Measurements from ENCODE around the gene JAM3. TPM values are rescaled to one million over a fixed set of nuclear protein-coding genes. Genes with fewer than 3 reads are reported as not detected.

Gene JAM3
- total RNA-seq, 1 experiment from 2014 or later = 32.9 TPM

DNA sequence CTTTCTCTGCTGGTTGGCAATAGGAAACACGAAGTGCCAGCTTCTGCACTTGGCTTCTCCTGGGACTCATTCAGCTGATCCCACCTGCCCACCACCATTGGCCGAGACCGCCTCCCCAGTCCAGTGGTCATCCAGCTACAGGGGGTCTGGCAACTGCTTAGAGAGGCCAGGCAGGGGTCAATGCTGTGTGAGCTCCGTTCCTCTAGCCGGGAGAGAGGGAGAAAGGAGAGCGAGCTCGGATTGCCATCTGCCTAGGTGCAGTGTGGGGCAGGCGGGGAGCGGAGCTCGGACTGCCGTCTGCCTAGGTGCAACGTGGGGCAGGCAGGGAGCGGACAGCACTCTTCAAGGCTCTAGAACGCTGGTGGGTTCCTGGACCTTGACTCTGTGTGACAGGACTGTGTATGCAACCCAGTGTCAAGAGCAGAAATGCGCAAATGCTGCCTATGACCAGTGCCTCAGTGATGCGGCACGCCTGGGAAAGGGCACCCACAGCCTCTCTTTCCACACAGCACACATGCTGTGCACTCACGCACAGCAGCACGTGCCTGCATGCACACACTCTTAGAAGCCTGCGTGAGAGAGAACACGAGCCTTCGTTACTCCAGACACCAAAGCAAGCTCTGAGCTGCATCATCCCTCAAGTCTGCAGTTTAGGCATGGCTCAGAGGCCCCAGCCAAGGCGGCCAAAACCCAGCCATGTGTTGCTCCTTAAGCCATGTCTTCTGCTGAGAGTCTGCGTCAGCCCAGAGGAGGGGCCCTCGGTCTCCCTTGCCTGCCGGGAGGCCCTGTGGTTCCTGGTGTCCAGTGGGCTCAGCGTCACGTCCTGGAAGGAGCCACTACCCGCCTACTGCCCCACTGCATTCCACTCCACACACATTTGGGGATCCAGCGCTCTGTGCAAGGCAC is 26.8 kb upstream of the JAM3 start:
- TF ChIP-seq KAT7 (CRISPR knock-in tag; IDR thresholded peaks at IDR 0.05; ENCODE audit: borderline replicate concordance) (no peak), TCF7 (CRISPR knock-in tag; IDR thresholded peaks at IDR 0.05; ENCODE audit: low read depth) (no peak), TEAD4 (CRISPR knock-in tag; IDR thresholded peaks at IDR 0.05) (no peak), ESRRA (CRISPR knock-in tag; IDR thresholded peaks at IDR 0.05; ENCODE audit: borderline replicate concordance) (no peak), CREM (CRISPR knock-in tag; IDR thresholded peaks at IDR 0.05) (no peak), EMX1 (CRISPR knock-in tag; IDR thresholded peaks at IDR 0.05) (no peak), ETV6 (CRISPR knock-in tag; IDR thresholded peaks at IDR 0.05) (no peak), JUN (CRISPR knock-in tag; IDR thresholded peaks at IDR 0.05) (no peak), JAZF1 (CRISPR knock-in tag; IDR thresholded peaks at IDR 0.05) (no peak), FOXK1 (CRISPR knock-in tag; IDR thresholded peaks at IDR 0.05) (no peak), ATF1 (CRISPR knock-in tag; IDR thresholded peaks at IDR 0.05) (no peak), CREB1 (CRISPR knock-in tag; IDR thresholded peaks at IDR 0.05) (no peak), ZNF671 (CRISPR knock-in tag; IDR thresholded peaks at IDR 0.05) (no peak), ZNF219 (CRISPR knock-in tag; IDR thresholded peaks at IDR 0.05; ENCODE audit: borderline replicate concordance) (no peak), ZNF121 (CRISPR knock-in tag; IDR thresholded peaks at IDR 0.05) (no peak)
- TF ChIP-seq, protein P1, sequence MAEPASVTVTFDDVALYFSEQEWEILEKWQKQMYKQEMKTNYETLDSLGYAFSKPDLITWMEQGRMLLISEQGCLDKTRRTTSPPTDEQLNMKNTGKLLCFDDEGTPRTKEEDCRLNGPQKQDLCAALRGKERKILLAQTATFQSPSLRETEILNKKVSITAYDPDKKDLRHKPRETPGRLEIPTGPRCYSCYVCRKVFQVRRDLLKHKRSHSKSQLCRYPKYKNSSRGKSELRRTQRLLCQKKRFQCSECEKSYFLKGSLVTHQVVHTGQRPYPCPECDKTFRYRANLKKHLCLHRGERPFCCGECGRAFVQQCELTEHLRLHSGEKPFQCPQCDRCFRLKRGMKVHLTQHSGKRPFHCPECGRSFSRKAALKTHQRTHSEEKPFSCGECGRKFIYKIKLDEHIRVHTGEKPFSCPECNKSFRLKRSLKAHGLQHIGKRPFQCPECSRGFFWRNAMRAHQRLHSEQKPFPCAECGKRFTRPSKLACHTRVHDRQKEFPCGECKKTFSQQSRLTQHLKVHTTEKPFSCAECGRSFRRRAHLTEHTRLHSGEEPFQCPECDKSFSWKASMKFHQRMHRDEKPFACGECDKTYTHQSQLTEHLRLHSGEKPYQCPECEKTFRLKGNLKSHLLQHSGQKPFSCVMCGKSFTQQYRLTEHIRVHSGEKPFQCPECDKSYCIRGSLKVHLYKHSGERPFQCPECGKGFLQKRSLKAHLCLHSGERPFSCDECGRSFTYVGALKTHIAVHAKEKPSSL (CRISPR knock-in tag; conservative IDR thresholded peaks at IDR 0.05) = no peak
- TF ChIP-seq, protein P2, sequence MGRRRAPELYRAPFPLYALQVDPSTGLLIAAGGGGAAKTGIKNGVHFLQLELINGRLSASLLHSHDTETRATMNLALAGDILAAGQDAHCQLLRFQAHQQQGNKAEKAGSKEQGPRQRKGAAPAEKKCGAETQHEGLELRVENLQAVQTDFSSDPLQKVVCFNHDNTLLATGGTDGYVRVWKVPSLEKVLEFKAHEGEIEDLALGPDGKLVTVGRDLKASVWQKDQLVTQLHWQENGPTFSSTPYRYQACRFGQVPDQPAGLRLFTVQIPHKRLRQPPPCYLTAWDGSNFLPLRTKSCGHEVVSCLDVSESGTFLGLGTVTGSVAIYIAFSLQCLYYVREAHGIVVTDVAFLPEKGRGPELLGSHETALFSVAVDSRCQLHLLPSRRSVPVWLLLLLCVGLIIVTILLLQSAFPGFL (CRISPR knock-in tag; IDR thresholded peaks at IDR 0.05; ENCODE audit: borderline replicate concordance) = no peak
- TF ChIP-seq, protein P3, sequence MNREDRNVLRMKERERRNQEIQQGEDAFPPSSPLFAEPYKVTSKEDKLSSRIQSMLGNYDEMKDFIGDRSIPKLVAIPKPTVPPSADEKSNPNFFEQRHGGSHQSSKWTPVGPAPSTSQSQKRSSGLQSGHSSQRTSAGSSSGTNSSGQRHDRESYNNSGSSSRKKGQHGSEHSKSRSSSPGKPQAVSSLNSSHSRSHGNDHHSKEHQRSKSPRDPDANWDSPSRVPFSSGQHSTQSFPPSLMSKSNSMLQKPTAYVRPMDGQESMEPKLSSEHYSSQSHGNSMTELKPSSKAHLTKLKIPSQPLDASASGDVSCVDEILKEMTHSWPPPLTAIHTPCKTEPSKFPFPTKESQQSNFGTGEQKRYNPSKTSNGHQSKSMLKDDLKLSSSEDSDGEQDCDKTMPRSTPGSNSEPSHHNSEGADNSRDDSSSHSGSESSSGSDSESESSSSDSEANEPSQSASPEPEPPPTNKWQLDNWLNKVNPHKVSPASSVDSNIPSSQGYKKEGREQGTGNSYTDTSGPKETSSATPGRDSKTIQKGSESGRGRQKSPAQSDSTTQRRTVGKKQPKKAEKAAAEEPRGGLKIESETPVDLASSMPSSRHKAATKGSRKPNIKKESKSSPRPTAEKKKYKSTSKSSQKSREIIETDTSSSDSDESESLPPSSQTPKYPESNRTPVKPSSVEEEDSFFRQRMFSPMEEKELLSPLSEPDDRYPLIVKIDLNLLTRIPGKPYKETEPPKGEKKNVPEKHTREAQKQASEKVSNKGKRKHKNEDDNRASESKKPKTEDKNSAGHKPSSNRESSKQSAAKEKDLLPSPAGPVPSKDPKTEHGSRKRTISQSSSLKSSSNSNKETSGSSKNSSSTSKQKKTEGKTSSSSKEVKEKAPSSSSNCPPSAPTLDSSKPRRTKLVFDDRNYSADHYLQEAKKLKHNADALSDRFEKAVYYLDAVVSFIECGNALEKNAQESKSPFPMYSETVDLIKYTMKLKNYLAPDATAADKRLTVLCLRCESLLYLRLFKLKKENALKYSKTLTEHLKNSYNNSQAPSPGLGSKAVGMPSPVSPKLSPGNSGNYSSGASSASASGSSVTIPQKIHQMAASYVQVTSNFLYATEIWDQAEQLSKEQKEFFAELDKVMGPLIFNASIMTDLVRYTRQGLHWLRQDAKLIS (CRISPR knock-in tag; IDR thresholded peaks at IDR 0.05; ENCODE audit: borderline replicate concordance) = no peak
- TF ChIP-seq, protein P4, sequence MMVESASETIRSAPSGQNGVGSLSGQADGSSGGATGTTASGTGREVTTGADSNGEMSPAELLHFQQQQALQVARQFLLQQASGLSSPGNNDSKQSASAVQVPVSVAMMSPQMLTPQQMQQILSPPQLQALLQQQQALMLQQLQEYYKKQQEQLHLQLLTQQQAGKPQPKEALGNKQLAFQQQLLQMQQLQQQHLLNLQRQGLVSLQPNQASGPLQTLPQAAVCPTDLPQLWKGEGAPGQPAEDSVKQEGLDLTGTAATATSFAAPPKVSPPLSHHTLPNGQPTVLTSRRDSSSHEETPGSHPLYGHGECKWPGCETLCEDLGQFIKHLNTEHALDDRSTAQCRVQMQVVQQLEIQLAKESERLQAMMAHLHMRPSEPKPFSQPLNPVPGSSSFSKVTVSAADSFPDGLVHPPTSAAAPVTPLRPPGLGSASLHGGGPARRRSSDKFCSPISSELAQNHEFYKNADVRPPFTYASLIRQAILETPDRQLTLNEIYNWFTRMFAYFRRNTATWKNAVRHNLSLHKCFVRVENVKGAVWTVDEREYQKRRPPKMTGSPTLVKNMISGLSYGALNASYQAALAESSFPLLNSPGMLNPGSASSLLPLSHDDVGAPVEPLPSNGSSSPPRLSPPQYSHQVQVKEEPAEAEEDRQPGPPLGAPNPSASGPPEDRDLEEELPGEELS (CRISPR knock-in tag; IDR thresholded peaks at IDR 0.05) = no peak
- TF ChIP-seq, protein P5, sequence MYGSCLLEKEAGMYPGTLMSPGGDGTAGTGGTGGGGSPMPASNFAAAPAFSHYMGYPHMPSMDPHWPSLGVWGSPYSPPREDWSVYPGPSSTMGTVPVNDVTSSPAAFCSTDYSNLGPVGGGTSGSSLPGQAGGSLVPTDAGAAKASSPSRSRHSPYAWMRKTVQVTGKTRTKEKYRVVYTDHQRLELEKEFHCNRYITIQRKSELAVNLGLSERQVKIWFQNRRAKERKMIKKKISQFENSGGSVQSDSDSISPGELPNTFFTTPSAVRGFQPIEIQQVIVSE (CRISPR knock-in tag; IDR thresholded peaks at IDR 0.05; ENCODE audit: borderline replicate concordance) = no peak
- no peak overlapping the region for H3K27ac Mint-ChIP-seq
- H3K36me3 Mint-ChIP-seq = no peaks in the 10 kb centered on the region
- no peak for ATAC-seq
- no peaks in the 10 kb centered on the region for H3K9me3 Mint-ChIP-seq
- peaks cover 31% of the 10 kb centered on the region for H3K4me1 Mint-ChIP-seq
- ChIA-PET CTCF (interaction anchor here (1.2 to 9.7 kb wide), 5 partner anchors 9 to 114 kb away, joined by 4 to 125 read pairs (median 7); no protein-coding TSS in a partner anchor), POLR2A (no interaction called here)
- DNase-seq (ENCODE audit: low spot score) = no peak
- H3K4me3 Mint-ChIP-seq = no peak overlapping the region
- H3K27me3 Mint-ChIP-seq (ENCODE audit: low read depth) = no peaks in the 10 kb centered on the region; the same call in none of the 2 replicates

Data from WTC11 (cell line).